IPS-11a (cell line): ENCODE data around the gene ANKRD62.
"Not testable (repeated sequence)": the region's sequence is repeated elsewhere in the genome, so short reads cannot be mapped to it uniquely, and the experiment has no call there.

Experiments used
- H3K4me3 ChIP-seq: one replicate; pipeline ENCODE4 v1.5.1; 2013; ENCODE audit warnings: low read depth, low read length, control low read depth

ANKRD62 gene

GRCh38 chr18:12092398-12093229 is 1.0 kb upstream of the ANKRD62 start:
- H3K4me3 ChIP-seq, result no peak overlapping the region

- no peak overlapping the region for H3K4me3 ChIP-seq
Measured at GRCh38 chr18:12098374-12098773, 4.7 kb downstream of the ANKRD62 start.

- no peak overlapping the region for H3K4me3 ChIP-seq
Measured at GRCh38 chr18:12099160-12099559, 5.5 kb downstream of the ANKRD62 start.

- no peak overlapping the region for H3K4me3 ChIP-seq
Measured at GRCh38 chr18:12101266-12101665, 7.6 kb downstream of the ANKRD62 start.

- H3K4me3 ChIP-seq, result no peak overlapping the region
Measured at GRCh38 chr18:12102136-12102842, 8.6 kb downstream of the ANKRD62 start.

GRCh38 chr18:12106471-12106870 is 12.8 kb downstream of the ANKRD62 start:
- no peak overlapping the region for H3K4me3 ChIP-seq

GRCh38 chr18:12109836-12110235 is 16.2 kb downstream of the ANKRD62 start:
- H3K4me3 ChIP-seq, result no peak overlapping the region

- no peak overlapping the region for H3K4me3 ChIP-seq
Measured at GRCh38 chr18:12113999-12114646, 20.5 kb downstream of the ANKRD62 start.

GRCh38 chr18:12119358-12119757 is 25.7 kb downstream of the ANKRD62 start:
- H3K4me3 ChIP-seq, result no peak overlapping the region

GRCh38 chr18:12121175-12122042 is 27.8 kb downstream of the ANKRD62 start:
- H3K4me3 ChIP-seq, result no peak overlapping the region

GRCh38 chr18:12122043-12122389 is 28.4 kb downstream of the ANKRD62 start:
- not testable (repeated sequence) for H3K4me3 ChIP-seq

- not testable (repeated sequence) for H3K4me3 ChIP-seq
Measured at GRCh38 chr18:12127647-12128046, 34.0 kb downstream of the ANKRD62 start.

- H3K4me3 ChIP-seq, result not testable (repeated sequence)
Measured at GRCh38 chr18:12138831-12139230, 45.2 kb downstream of the ANKRD62 start.

- not testable (repeated sequence) for H3K4me3 ChIP-seq
Measured at GRCh38 chr18:12140866-12141265, 47.2 kb downstream of the ANKRD62 start.

GRCh38 chr18:12141778-12142177 is 48.1 kb downstream of the ANKRD62 start:
- not testable (repeated sequence) for H3K4me3 ChIP-seq

GRCh38 chr18:12149431-12149830 is 55.8 kb downstream of the ANKRD62 start:
- H3K4me3 ChIP-seq, result not testable (repeated sequence)

GRCh38 chr18:12154361-12154760 is 60.7 kb downstream of the ANKRD62 start:
- H3K4me3 ChIP-seq, result no peak overlapping the region

GRCh38 chr18:12155996-12156395 is 62.4 kb downstream of the ANKRD62 start:
- H3K4me3 ChIP-seq, result no peak overlapping the region

GRCh38 chr18:12159446-12159845 is 65.8 kb downstream of the ANKRD62 start:
- no peak overlapping the region for H3K4me3 ChIP-seq

GRCh38 chr18:12162786-12163185 is 69.1 kb downstream of the ANKRD62 start:
- no peak overlapping the region for H3K4me3 ChIP-seq
